BE2C (cell line): ENCODE measurements around the gene MARF1.

Experiments
- DNase-seq: peaks from one replicate; pipeline ENCODE4 v3.0.0-alpha.2; 2020
- H3K27me3 ChIP-seq: fragments of 250-450 bp; sonication (Bioruptor Pico); 2 replicates; pipeline ENCODE4 v1.5.1; 2020; ENCODE audit warnings: mild to moderate bottlenecking
- H3K36me3 ChIP-seq: fragments of 250-450 bp; sonication (Bioruptor Pico); 2 replicates; pipeline ENCODE4 v1.5.1; 2020; ENCODE audit warnings: mild to moderate bottlenecking
- H3K4me1 ChIP-seq: fragments of 250-450 bp; sonication (Bioruptor Pico); 2 replicates; pipeline ENCODE4 v1.5.1; 2020
- H3K4me3 ChIP-seq: 2 replicates; pipeline ENCODE4 v1.5.1; 2011; ENCODE audit warnings: low read depth, low read length
- H3K9me3 ChIP-seq: fragments of 250-450 bp; sonication (Bioruptor Pico); 2 replicates; pipeline ENCODE4 v1.5.1; 2020
- CTCF ChIP-seq: IDR thresholded peaks from 2 replicates; pipeline ENCODE4 v1.5.1; 2012; ENCODE audit warnings: mild to moderate bottlenecking, low read depth, low read length

Gene MARF1

GRCh38 chr16:15559176-15559575 is 83.8 kb downstream of the MARF1 start:
- Histone ChIP-seq H3K4me1 (peaks cover 7% of the 10 kb centered on the region; the same call in 1 of the 2 replicates), H3K36me3 (no peaks in the 10 kb centered on the region), H3K4me3 (no peak overlapping the region), H3K27me3 (no peaks in the 10 kb centered on the region), H3K9me3 (no peaks in the 10 kb centered on the region)
- DNase-seq: no peak
- no peak for TF ChIP-seq CTCF

GRCh38 chr16:15557258-15557657 is 85.7 kb downstream of the MARF1 start:
- no peak overlapping the region for H3K4me3 ChIP-seq
- H3K4me1 ChIP-seq: peaks cover 7% of the 10 kb centered on the region; the same call in 1 of the 2 replicates
- no peak for TF ChIP-seq CTCF
- H3K27me3 ChIP-seq: no peaks in the 10 kb centered on the region
- no peak for DNase-seq
- H3K9me3 ChIP-seq: no peaks in the 10 kb centered on the region
- no peaks in the 10 kb centered on the region for H3K36me3 ChIP-seq

GRCh38 chr16:15556130-15556529 is 86.8 kb downstream of the MARF1 start:
- DNase-seq: no peak
- H3K4me1 ChIP-seq: peaks cover 7% of the 10 kb centered on the region; the same call in 1 of the 2 replicates

GRCh38 chr16:15553313-15554088 is 89.5 kb downstream of the MARF1 start:
- DNase-seq: no peak
- no peaks in the 10 kb centered on the region for H3K27me3 ChIP-seq
- no peaks in the 10 kb centered on the region for H3K9me3 ChIP-seq
- H3K4me1 ChIP-seq: peaks cover 7% of the 10 kb centered on the region; the same call in 1 of the 2 replicates
- H3K4me3 ChIP-seq: no peak overlapping the region
- TF ChIP-seq CTCF: no peak
- no peaks in the 10 kb centered on the region for H3K36me3 ChIP-seq

More at GRCh38 chr16:15556130-15556529, 86.8 kb downstream of the MARF1 start:
- H3K4me3 ChIP-seq: no peak overlapping the region
- H3K36me3 ChIP-seq: no peaks in the 10 kb centered on the region
- no peak for TF ChIP-seq CTCF
- no peaks in the 10 kb centered on the region for H3K27me3 ChIP-seq
- H3K9me3 ChIP-seq: no peaks in the 10 kb centered on the region

GRCh38 chr16:15552507-15552906 is 90.4 kb downstream of the MARF1 start:
- no peak overlapping the region for H3K4me3 ChIP-seq
- no peaks in the 10 kb centered on the region for H3K9me3 ChIP-seq
- peaks cover 7% of the 10 kb centered on the region; the same call in 1 of the 2 replicates for H3K4me1 ChIP-seq
- TF ChIP-seq CTCF: no peak
- no peaks in the 10 kb centered on the region for H3K36me3 ChIP-seq
- DNase-seq: no peak
- no peaks in the 10 kb centered on the region for H3K27me3 ChIP-seq

- DNase-seq: no peak
- Histone ChIP-seq H3K4me3 (no peak overlapping the region), H3K4me1 (no peaks in the 10 kb centered on the region), H3K36me3 (no peaks in the 10 kb centered on the region), H3K27me3 (no peaks in the 10 kb centered on the region), H3K9me3 (no peaks in the 10 kb centered on the region)
- TF ChIP-seq CTCF: no peak
Observed at GRCh38 chr16:15548482-15548891, 94.5 kb downstream of the MARF1 start.
